Renal cortical epithelial cell (primary cell): ENCODE measurements around the gene PLA2G2E. TPM values are rescaled to one million over a fixed set of nuclear protein-coding genes. Genes with fewer than 3 reads are reported as not detected.

Experiments used
- DNase-seq: peaks from one replicate; pipeline ENCODE4 v3.0.0-alpha.2; 2011; ENCODE audit warnings: low read depth
- total RNA-seq: library from RNA; depleted of rRNA; stranded (reverse); fragments of >200 nt; gene quantifications from 2 replicates; pipeline ENCODE4 v1.2.3, GENCODE V29; 2014

Gene PLA2G2E
- not detected in 2 replicates for total RNA-seq

- no peak for DNase-seq
These were observed at the start of gene PLA2G2E for GRCh38 chr1:19923137-19923952. Gene PLA2G2E, minus strand, starts transcription at chr1:19923617. Its CDS starts 58 bp downstream, at chr1:19923559.

- DNase-seq, result no peak
These were observed 48.2 kb upstream of the PLA2G2E start for GRCh38 chr1:19971664-19972063.

GRCh38 chr1:19969898-19970660 is 46.7 kb upstream of the PLA2G2E start:
- DNase-seq, result no peak

- no peak for DNase-seq
These were observed 44.4 kb upstream of the PLA2G2E start for GRCh38 chr1:19967808-19968207.

DNA sequence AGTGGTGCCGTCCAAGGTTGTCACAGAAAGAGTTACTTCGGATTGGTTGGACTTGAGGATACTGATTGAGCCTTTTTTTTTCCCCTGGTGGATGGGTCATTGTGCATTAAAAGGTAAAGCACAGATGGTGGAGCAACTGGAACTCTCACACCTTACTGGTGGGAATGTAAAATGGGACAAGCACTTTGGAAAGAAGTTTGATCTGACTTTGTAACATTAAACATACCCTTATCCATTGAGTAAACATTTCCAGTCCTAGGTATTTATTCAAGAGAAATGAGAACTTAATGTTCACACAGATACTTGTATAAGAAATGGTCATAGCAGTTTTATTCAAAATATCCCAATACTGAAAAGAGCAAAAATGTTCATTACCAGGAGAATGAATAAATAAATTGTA is 41.1 kb upstream of the PLA2G2E start:
- no peak for DNase-seq

DNA sequence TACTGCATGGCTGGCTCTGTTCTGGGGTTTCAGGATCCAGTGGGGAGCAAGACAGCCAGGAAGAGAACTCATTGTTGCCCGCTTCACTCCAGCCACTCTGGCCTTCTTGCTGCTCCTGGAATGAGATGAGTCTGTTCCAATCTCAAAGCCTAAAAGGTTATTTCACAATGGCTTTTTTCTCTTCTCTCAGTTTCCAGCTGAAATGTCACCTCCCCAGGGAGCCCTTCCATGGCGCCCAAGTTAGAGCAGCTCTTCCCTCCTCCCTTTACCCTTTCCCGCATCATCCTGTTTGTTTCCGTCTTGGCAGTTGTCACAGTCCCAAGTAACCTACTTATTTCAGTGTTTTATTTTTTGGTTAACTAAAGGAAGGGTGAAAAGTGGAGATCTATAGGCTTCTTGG is 40.2 kb upstream of the PLA2G2E start:
- no peak for DNase-seq

GRCh38 chr1:19960591-19960990 is 37.2 kb upstream of the PLA2G2E start:
- no peak for DNase-seq

GRCh38 chr1:19957779-19958178 is 34.4 kb upstream of the PLA2G2E start:
- DNase-seq, result no peak

DNA sequence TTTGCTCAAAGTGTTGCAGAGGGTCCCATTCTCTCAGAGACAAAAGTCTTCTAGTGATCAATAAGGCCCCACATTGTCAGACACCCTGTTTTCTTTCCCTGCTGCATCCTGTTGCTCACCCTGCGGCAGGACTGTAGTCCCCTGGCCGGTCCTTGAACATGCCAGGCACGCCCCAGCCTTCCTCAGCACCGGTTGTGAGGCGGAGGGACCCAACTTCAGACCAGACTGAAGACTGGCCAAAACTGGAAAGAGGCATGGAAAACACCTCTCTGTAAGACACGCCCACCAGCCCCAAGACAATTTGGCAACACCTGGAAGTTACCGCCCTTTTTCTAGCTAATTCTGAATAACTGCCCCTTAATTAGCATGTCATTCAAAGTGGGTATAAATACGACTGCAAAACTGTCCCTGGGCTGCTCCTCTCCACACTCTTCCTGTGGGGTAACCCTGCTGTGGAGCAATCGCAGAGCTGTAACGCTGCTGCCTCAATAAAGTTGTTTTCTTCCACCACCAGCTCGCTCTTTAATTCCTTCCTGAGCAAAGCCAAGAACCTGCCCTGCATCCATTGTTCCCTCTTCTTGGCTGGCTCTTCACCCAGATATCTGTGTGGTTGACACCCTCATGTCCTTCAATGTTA is 32.2 kb upstream of the PLA2G2E start:
- DNase-seq, result no peak

- DNase-seq, result no peak
These were observed 30.6 kb upstream of the PLA2G2E start for GRCh38 chr1:19954059-19954458.

DNA sequence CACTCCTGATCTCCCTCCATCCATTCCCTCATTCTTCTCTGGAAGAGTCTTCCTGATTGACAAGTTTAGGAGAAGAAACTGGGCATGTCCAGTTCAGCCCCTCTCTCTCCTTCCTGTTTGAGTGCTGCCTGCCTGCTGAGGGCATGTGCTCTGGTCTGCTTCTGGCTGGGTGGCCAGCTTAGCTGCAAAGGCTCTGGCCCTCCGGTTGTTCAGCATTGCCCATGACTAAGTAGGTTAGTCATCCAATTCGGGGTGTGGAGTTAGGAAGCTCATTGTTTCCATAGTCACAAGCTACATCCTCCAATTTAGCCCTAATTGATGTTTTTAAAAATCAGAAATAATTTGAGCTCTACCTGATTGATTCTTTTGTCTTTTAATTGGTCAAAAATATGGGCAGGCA is 25.6 kb upstream of the PLA2G2E start:
- DNase-seq, result peak; percentile 80

DNA sequence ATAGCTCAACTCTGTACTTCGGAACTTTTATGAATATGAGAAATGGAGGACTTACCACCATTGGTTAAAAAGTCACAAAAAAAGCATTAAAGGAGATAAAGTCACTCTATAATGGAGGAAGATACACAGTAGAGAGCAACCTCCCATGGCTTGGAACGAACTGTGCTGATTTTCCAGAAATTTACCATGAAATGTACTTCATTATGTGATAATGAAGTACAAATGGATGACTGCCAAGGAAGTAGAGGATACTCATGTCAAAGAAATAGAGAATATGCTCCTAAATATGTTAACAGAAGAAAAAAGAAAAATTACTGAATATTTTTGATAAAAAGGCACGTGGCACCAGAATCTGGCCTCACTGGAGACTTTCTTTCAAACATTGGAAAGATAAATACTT is 23.6 kb upstream of the PLA2G2E start:
- no peak for DNase-seq

GRCh38 chr1:19946331-19946751 is 22.9 kb upstream of the PLA2G2E start:
- no peak for DNase-seq

DNA sequence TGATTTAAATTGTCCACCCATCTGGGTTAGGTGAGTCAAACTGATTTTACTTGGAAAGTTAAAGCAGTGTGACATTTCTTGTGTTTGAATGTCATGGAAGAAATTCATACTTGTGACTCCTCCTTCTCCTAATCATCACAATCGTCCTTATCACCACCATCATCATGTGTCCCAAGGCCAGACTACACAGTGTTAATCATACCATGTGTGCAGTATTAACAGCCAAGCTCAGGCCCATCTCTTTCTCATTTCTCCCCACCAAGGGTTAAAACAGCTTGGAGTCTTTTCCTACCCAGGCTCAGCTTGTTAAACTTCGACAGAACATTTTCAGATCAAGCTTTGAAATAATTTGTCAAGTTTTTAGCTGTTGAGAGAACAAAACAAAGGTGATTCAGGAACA is 22.5 kb upstream of the PLA2G2E start:
- DNase-seq, result no peak

DNA sequence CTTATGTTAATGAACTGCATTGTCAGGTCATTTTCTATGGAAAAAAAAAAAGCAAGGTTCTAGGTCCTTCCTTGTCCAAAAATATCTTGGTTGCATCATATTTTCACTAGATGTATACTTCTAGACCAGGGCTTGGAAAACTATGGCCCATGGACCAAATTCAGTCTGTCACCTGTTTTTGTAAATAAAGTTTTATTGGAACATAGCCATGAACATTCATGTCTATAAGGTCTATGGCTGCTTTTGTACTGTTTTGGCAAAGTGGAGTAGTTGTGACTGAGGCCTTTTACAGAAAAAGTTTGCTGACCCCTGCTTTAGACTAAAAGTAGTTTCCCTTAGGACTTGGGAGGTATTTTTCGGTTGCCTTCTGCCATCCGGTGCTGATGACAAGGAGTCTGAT is 19.2 kb upstream of the PLA2G2E start:
- no peak for DNase-seq

- DNase-seq, result no peak
These were observed 18.7 kb upstream of the PLA2G2E start for GRCh38 chr1:19942088-19942487.

- DNase-seq, result no peak
These were observed 17.8 kb upstream of the PLA2G2E start for GRCh38 chr1:19941206-19941568.

DNA sequence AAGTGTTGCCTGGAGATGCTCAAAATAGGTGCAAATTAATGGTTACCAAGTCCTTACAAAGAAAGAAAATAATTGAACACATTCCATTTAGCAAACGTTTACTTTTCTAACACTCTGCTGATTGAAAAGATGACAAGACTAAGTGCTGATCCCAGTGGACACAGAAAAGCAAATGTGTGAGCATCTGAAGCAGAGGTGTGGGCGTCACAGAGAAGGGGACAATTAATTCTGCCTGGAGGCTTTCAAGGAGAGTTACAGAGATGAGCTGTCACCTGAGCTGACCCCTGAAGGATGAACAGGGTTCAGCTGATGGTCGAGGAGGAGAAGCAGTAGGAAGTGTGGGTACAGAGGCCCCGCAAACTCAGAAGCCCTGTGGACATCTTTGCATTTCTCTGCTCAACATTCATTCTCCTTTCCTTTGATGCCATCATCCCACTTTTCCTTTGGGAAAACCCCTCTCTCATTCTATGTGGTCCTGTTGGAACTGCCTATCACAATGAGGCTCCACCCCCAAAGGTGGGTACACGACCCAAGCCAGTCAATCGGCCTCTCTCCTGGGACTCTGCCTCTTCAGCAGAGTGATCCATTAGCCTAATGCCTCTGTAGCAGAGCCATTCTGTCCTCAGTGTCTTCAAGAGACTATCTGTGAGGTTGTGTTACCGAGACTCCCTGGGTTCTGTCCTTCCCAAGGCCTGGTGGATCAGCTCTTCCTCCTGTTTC is 17.2 kb upstream of the PLA2G2E start:
- no peak for DNase-seq

- no peak for DNase-seq
These were observed 15.1 kb upstream of the PLA2G2E start for GRCh38 chr1:19938472-19938871.

DNA sequence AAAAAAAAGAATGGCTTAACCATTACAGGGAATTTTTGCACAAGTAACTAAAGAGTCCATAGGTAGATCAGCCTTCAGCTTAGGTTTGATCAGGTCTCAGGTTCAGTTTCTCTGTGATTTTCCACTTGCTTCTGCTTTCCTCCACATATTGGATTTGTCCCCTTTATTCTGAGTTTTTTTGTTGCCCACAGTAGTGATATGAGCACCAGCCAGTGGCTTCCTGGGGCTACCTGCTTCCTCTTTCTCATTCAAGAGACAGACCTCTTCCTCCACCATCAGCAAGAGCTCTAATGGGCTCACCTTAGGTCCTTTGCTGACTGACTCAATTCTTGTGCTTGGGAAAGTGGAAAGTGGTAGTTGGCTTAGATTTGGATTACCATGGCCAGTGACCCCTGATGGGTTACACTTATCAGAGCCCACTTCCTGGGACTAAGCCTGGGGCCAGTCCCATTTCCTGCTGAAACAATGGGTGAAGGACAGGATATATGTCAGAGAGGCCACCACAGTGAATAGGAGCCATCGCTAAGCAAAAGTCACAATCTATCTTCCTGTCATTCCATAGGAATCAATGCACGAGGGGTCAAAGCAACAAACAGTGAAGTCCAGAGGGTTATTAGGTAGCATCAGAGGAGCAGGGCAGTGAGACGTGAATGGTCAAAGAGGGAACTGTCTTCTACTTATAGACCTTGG is 12.8 kb upstream of the PLA2G2E start:
- DNase-seq, result no peak

DNA sequence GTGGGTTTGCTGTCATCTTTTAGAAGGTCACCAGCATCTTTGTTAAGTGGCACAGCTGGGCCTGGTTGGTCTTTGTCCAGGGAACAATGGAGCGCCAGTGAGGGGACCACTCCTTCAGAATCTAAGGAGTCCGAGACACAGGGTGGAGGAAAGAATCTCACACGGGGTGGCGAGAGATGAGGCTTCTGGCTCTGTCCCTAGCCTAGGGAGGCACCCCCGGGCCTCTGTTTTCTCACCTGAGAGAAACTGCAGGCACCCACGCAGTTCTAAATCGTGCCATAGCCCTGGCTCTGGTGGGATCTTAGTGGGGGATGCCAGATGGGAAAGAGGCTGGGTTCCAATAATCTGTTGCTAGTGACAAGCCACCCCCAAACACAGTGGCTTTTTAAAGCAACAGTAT is 10.9 kb upstream of the PLA2G2E start:
- no peak for DNase-seq

- DNase-seq, result no peak
These were observed 9.4 kb upstream of the PLA2G2E start for GRCh38 chr1:19932866-19933265.
